HG03521 (cell line): ENCODE results near the gene TMEM235.

Experiments
- ATAC-seq: cut with Tn5 transposase; IDR thresholded peaks from one replicate; pipeline ENCODE4 v1.9.1; 2021; ENCODE audit warnings: mild to moderate bottlenecking, moderate library complexity; ENCODE audit not compliant: unreplicated experiment

TMEM235 gene

GRCh38 chr17:78236362-78237127 lies 5.1 kb downstream of the TMEM235 start:
- no peak for ATAC-seq

- no peak for ATAC-seq
These were observed 6.1 kb downstream of the TMEM235 start for GRCh38 chr17:78237401-78238012.

- ATAC-seq = no peak
These were observed 7.5 kb downstream of the TMEM235 start for GRCh38 chr17:78238823-78239488.

DNA sequence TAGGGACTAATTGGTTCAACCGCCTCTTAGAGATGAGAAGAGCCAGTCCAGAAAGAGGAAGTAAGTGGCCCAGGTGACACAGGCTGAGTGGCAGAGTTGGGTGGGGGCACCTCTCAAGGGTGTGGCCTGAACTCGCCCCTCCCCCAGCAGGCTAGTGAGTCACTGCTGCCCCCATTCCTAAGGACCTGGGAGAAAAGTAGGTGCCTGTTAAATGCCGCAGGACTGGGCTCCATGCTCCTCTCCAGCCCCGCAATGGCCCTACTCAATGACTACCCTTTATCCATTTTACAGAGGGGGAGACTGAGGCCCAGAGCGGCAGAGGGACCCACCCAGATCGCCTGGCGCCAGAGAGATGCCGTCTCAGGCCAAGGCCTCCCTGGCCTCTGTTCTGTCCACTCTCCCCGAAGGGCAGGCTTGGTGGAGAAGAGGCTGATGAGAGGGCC lies 8.1 kb downstream of the TMEM235 start:
- ATAC-seq = no peak

DNA sequence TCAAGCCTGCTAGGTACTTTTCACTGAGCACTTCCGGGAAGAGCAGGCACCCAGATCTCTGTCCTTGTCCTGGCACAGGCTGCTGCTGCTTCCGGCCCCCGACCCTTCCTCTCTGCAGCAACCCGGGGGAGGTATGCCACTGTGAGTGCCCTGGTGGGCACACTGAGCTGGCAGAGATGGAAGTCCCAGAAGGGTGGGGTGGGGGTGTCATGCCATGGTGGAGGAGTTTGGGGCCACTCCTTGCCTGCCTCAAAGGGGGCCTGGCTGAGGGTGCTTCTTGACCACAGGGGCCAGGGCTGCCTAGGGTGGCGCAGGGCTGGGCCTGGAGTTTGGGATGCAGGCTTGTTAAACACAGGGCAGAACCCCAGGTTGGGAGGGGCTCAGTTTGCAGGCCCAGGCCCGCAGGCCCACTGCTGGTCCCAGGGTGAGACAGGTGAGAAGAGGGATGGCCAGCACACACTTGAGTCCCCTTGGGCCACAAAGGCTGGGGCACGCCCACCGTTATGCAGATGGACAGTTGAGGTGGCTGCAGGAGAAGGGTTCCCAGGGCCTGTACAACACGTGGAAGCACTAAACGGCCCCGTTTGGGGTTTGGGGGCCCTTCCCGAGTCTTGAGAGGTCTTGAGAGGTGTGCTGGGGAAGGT lies 8.7 kb downstream of the TMEM235 start:
- no peak for ATAC-seq

- ATAC-seq = no peak
These were observed 9.4 kb downstream of the TMEM235 start for GRCh38 chr17:78240839-78241238.

DNA sequence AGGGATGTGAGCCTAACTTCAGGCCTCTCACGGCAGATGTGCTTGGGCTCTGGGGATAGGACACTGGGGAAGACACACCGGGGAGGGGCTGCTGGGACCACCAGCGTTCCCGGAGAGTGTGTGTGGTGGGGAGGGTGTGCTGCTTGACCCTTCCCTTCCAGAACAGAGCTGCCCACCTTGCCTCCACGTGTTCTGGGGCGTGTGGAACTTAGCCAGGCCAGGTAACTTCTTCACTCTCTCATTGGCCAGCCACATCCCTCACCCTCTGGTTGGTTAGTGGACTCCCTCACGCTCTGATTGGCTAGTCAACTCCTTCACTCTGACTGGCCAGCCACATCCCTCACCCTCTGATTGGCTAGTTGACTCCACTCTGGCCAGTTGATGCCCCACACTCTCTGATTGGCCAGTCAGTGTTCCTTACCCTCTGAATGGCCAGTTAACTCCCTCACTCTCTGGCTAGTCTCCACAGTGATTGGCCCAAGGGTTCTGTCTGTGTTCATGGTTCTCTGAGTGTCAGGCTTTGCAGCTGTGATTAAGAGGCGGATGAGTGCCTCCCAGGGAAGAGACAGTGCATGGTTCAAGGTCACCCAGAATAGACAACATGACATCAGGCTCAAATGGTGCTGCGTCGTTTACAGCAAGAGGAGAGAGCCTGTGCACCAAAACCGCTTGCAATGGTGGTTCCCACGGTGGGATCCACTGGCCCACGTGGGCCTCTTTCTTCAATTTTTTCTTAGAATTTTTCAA lies 10.0 kb downstream of the TMEM235 start:
- ATAC-seq = no peak

DNA sequence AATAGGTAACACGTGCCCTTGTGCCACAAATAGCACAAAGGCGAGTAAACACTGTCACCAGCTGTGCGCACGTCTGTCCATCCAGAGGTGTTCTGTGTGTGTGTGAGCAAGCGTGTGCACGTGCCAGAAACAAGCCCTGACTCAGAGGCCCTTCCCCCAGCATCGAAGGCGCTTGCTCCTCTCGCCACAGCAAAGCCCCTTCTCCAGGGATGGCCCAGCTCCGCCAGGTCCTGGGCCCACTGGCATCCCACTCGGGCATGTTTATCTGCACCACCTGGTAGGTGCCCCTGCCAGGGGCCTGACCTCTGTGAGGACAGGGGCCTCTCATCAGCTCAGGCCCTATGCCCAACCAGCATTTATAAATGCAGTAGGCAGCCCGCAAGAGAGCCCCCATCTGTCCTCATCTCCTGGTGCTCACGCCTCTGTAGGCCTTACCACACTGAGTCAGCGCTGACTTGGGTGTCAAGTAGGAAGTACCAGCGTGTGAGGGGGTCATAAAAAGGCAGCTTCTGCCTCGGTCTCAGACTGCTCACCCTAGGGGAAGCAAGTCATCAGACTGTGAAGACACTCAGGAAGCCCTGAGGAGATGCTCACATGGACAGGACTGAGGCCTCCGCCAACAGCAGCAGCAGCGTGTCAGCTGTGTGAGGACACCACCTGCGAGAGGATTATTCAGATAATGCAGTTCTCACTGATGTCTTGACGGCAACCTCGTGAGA lies 10.8 kb downstream of the TMEM235 start:
- peak; percentile 39 for ATAC-seq

DNA sequence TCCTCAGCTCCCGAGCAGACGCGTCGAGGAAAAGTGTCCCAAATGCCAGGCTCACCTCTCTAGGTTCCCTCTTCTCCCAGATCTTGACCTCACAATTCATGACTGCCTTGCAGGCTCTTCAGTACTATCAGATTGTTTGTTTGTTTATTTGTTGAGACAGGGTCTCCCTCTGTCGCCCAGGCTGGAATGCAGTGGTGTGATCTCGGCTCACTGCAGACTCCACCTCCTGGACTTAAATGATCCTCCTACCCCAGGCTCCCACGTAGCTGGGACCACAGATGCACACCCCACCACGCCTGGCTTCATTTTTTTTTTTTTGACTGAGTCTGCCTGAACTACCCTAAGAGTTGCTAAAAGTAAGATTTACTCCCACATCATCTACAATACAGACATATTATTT lies 15.9 kb downstream of the TMEM235 start:
- no peak for ATAC-seq

GRCh38 chr17:78248051-78248914 lies 16.9 kb downstream of the TMEM235 start:
- no peak for ATAC-seq

DNA sequence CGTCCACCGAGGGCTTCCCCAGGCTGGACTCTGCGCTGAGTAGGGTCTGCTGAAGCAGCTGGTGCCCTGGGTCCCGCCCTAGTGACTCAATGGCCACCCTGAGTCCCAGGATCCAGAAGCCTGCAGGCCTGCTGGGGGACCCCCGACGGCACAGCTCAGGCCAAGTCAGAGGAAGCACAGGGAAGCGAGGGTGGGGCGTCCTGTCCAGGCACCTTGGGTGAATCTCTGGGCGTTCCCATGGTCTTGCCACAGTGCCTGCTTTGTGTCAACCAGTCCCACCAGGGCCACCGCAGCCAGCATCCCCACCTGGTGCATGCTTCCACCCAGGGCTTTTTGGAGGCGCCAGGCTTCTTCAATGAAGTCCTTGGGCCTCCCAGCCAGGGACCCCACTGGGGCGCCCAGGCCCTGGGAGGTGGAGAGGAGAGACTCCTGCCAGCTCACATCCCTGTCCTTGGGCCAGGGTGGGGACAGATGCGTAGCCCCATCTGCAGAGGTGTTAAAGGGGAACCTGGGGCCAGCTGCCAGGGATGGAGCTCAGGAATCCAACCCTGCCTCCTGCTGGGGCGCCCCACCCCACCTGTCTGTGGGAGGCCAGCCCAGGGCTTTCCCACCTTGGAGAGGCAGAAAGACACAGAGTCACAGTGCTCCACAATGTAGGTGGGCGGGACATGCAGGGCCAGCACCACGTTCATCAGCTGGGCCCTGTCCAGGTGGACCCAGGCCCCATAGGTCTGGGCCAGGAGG lies 17.8 kb downstream of the TMEM235 start:
- ATAC-seq = no peak

DNA sequence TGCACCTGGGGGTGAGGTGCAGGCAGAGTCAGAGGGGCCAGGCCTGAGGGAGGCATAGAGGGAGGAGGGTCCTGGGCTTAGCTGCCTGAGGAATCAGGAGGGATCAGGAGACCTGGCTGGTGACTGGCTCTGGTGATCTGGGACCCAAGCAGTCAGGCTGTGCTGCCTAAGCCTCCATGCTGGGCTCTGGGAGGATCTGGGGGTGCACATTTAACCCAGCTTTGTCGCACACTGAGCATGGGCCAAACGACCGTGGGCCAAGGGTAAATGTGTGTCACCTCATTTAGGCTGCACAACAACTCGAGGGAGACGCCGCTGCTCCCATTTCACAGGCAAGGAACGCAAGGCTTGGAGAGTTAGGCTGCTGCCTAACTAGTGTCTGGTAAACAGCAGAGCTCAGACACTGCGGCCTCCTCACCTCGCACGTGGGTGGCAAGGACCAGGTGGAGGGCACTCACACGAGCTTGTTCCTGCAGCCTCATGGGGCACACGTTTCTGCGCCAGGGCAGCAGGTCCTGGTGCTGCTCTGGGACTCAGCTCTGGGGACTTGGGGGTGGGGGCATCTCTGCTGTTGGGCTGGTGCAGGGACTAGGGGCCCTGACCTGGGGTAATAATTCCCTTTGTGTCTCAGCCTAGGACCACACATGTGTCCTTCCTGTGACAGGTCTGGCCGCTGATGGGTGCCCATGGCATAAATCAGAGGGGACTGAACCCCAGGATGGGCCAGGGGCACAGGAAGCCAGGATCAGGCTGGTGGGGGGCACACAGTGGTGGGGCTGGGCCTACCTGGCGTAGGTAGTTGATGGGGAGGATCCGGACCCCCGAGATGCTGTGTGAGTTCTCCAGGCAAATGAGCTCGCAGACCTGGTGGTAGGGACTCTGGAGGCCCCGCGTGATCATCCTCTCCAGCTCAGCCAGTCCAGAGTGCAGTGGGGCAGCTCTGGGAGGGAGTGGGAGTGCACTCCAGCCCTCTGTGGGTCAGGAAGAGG lies 18.7 kb downstream of the TMEM235 start:
- no peak for ATAC-seq

DNA sequence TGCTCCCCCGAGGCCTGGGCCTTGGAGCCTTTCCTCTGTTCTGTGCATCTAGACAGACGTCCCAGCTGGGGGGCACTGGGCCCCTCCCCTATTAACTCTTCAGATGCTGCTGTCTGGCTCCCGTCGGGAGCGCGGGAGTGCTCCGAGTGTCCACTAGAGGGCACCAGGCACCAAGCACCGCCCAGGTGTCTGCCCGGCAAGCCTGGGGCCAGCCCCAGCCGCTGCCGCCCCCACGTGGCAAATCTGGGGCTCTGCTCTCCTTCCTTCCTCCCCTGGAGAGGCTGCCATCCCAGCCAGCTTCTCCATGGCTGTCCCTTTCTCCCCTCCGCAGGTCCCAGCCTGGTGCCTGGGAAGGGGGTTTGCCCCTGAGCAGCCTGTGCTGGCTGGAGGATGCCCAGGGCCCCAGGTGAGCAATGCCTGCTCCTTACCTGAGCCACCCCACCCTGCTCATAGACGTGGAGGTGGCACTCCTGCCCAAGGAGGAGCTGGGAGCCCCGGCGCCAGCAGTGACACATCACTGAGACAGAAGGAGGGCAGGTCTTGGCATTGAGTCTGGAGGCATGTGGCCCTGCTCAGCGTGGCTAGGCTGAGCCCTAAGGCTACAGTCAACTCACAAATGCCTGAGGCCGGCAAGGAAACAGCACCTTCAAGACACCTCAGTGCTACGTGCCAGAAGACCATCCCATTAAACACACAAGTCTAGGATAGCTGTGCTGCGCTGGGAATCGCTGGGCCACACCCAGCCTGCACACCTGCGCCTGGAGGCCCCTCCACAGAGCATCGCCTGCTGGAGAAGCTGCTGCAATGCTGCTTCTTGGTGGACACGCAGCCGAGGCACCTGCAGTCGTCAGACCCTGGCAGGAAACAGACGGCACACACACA lies 19.7 kb downstream of the TMEM235 start:
- ATAC-seq = peak; percentile 44

DNA sequence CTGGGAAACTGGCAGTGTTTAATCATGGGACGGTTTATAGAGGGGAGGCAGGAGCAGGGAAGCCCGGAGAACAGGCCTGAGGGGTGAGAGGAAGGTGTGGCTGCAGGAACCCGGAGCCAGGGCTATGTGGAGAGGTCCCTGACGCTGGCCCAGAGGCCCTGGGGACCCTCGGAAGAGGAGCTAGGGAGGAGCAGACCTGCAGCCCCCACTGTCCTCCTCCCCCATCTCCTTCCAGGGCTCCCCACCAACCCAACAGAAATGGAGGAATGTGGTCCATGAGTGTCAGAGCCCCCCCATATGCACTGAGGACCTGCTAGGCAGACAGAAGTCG lies 20.3 kb downstream of the TMEM235 start:
- ATAC-seq = no peak

DNA sequence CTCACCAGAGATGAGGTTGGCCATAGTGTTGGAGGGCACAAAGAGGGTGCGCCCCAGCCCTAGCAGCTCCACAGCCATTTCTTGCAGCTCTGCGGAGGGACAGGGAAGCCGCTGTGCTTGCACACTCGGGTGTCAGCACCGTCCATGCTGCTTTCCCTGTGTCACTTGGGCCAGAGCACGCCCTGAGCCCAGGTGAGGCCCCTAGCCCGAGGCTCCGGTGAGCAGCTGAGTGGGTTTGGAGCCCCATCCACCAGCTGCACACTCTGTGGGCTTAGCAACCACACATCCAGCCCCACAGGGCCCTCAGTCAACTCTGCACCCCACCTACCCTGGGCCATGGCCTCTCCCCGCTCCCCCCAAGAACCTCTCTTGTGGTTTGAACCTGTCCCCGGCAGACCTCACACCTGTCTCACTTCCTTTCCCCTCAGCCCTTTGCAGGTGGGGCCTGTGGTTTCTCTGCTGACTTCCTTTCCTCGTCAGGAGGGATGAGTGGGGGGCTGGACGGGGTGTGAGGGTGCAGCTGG lies 20.7 kb downstream of the TMEM235 start:
- ATAC-seq = no peak
